ENCODE measurements around the gene PPA2.

PPA2 gene

DNA sequence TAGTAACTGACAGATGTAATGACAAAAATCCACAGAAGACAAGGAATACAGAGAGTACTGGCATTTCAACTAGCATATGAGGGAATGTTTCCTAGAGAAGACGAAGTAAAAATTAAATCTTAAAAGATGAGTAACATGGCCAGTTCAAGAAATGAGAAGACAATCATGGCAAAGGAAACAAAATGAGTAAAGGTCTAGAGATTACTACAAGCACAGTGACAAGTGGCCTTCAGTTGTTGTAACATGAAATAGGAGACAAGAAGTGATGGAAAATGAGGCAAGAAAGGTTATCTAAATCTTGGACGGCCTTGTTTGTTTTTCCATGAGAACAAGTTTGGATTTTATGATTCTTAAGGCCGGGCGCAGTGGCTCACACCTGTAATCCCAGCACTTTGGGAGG, 81.0 kb downstream of the PPA2 start:
- DNase-seq (ENCODE audit: low read depth in 2 of 2) = no peak

DNA sequence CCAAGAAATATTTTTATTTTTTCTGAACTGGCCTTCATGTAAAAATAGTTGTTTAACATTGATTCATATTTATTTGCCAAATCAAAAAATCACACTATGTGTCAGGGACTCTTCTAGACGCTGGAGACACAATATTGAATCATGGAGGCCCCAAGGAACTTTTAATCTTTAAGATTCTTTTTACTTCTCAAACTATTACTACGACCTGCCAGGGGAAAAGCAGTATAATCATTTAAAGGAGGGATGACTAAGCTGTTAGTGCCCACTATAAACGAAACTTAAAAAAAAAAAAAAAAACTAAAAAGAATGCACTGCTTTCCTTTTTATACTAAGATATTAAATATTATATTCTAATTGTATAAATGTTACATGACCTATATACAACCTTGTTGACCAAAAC, 84.7 kb downstream of the PPA2 start:
- no peak for DNase-seq (ENCODE audit: low read depth in 2 of 2)

DNA sequence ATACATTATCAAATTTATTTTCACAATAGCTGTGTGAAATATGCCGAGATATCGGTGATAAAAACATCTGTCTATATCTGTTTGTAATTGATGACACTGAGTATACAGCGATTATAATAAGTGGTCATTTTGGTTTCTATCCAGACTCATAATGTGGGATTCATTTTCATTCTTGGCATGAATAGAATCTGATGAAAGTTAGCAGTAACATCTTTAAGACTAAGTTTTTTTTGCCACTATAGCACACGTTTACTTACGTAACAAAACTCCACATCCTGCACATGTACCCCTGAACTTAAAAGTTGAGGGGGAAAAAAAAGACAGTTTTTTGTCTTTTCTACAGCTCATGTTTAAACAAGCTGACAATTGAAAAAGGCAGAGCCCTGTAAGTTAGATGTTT, 86.4 kb downstream of the PPA2 start:
- no peak for DNase-seq (ENCODE audit: low read depth in 2 of 2)

DNA sequence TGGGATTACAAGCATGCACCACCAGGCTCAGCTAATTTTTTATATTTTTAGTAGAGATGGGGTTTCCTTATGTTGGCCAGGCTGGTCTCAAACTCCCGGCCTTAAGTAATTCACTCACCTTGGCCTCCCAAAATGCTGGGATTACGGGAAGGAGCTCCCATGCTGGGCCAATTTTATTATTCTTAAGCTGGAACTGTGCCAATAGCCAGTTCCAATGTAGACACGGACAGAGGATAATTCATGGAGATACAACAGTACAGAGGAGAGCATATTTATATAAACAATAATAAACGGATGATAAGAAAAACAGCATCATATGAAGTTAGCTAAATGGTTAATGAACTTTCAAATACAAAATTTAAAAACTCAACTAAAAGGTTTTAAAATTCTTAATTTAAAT, 87.8 kb downstream of the PPA2 start:
- DNase-seq (ENCODE audit: low read depth in 2 of 2) = no peak

DNA sequence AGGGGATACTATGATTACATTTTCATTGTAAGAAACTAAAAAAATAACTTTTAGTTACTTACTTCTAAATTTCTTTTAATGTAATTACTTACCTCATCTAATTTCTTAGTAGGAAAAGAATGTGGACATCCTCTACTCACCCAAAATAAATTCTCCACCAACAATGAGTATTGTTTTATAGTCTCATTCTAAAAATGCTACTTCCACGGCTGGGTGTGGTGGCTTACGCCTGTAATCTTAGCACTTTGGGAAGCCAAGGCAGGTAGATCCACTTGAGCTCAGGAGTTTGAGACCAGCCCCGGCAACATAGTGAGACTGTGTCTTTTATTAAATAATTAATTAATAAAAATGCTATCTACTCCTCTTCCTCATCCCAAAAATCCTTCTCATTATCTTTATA, 99.8 kb downstream of the PPA2 start:
- no peak for DNase-seq (ENCODE audit: low read depth in 2 of 2)

DNA sequence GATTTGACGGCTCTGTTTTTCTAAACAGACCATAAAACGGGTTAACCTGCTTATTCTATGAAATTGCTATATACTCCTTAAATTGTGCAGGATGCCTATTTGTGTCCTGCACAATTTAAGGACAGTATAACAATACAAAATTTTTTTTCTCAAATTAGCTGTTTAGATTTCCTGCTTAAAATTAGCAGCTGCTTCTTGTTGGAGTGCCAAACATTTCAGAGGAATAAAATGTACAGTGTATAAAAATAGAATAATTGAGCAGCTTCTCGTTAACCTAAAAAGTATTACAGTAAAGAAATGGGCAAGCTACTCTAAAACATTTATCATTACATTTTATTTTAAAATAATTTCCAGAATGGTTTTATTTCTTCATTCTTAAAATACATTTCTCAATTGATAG, 100.5 kb downstream of the PPA2 start:
- DNase-seq (ENCODE audit: low read depth in 2 of 2) = no peak

DNA sequence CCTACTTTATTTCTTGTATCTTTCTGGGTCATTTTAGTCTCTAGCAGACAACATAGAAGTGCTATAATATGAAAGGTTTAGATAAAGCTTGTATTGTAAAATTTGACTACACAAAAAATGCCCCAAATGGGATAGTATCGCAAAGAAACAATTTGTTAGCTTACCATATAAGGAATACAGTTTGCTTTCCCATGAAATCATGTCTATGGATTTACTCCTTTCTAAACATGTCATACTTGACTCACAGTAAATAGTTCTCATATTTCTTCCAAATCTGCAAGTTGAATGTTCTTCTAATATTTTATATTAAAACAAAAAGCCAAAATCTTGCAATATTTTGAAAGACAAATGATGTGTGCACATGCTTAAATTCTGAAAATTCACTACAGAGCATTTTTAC, 103.9 kb downstream of the PPA2 start:
- DNase-seq (ENCODE audit: low read depth in 2 of 2) = no peak

DNA sequence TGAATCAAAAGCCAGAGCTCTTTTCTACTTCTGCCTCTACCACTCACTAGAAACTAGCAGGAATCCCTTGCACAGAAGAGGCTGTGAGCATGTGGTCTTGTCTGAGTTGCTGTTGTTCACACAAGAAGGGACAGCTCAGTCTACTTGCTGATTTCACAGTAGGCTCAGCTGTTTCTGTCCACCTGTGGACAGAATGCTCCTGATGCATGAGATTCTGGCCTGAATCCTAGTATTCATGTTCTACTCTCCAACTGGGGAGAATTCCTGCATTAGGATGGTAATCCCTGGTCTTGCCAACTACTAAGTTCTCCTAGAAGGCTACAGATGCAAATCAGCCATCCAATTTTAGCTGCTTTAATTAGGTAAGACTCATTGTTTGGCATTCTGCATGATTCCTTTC, 112.8 kb downstream of the PPA2 start:
- no peak for DNase-seq (ENCODE audit: low read depth in 2 of 2)

DNA sequence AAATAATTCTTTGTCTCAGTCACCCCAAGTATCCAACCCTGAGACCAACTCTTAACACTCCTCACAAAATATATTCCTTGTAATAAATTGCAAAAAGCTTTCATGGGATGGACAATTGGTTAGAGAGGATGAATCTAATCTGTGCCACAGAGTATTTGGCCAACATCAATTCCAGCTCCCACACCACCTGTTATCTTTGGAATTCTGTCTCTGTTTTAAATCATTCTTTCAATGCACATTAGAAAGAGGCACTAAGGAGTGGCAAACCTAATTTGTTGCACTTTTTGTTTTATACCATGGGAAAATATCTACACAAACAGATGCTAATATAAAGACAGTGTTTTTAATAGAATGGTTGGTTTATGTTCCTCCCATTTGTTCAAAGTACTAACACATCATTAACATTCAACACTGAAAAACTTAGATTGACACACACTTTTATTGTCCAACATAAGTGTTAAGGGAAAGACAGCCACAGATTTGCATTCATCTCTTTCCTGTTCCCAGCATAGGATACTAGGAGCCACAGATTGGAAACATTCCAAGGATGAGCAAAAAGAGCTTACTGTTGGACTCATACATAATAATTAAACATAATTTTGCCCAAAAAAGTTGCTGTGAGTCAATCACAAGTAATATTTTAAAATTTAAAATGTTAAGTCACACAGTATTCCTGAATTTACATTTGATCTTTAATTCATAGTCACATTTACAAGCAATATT, 116.4 kb downstream of the PPA2 start:
- DNase-seq (ENCODE audit: low read depth in 2 of 2) = no peak

DNA sequence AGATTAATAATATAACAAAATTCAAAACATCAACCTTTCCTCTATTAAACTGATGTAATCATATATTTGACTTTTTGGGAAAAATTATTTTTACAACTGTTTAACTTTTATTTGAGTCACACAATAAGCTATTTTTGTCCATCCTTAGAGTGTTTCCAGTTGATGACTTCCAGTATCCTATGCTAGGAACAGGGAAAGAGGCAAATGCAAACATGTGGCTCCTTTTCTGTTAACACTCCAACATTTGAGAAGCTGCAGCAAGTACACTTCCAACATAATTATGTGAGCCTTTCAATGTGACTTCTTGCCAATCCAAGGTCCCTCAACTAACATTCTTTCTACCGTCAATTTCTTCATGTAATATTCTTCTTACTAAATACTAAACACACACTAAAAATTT, 117.7 kb downstream of the PPA2 start:
- no peak for DNase-seq (ENCODE audit: low read depth in 2 of 2)

DNA sequence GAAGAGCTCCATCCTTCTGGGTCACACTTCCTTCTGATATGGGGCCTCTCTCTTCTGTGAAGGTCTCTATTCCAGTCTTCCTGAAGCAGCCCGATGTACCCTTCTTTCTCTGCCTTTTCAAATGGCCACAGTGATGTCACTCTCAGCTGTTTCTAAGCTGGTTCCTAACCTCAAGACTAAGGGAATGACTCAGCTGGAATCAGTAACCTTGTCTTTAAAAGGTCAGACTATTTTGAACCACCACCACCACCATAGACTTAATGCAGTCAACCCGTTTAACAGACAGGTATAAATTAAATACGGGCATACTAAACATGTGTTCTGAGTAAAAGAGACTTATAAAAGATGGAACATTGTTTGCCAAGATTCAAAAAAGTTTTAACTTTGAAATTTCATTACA, 121.0 kb downstream of the PPA2 start:
- DNase-seq (ENCODE audit: low read depth in 2 of 2) = no peak

DNA sequence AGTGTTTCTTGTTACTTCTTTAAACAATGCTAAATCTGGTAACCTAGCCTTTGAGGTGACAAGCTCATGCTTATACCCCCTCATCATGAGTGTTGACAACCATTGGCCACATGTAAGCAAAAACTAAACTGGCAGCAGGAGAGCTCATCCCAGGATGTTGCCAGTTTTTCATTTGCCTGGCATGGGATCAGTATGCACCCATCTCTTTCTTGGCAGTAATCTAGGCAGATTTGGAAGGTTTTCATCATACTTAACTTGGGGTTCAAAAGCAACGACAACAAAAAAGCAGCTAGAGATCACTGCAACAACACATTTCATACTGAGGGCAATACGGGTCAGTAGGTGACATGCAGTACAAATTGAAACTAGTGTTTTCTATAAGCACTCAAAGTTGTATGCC, 122.0 kb downstream of the PPA2 start:
- no peak for DNase-seq (ENCODE audit: low read depth in 2 of 2)

DNA sequence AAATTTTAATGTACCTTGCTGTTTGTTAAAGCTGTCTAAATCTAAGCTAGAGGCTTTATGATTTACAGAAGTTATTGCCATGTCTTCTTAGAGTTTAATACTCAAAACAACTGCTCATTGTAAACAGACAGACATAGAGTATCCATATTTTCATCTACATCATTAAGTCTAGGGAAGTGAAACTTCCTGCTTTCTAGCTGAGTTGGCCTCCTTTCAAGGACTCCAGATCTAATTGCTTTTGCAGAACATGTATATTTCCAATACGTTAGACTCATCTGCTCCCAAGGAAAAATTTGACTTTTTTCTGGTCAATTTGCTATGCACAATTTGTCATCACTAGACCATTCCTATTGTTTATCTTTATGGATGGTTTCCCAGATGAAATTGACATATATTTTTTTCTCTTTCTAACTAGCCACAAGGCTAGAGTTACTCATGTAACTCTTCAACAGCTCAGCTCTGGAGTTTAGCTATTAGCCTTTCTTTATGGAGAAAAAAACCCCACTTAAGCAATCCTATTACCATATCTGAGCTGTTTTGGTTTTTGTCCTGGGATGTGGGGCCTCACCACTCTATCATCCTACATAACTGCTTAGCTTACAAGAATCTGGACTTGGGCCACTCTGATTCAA, 122.9 kb downstream of the PPA2 start:
- no peak for DNase-seq (ENCODE audit: low read depth in 2 of 2)

DNA sequence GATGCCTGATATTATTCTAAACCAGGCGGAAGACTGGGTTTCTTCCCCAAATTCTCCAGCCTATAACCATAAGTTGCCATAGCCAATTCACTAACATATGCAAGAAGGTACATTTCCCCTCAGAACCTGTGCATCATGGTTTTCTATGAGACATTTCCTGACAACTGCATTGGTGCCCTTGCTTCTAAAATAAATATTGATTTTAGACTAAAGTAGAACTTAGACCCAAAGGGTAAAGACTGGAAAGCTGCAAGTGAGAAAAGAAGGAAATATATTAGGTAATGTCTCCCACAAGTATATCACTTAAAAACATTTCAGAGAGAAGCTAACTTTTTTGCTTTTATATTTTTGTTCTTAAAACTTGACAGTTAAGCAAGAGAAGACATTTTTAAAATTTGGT, 125.1 kb downstream of the PPA2 start:
- DNase-seq (ENCODE audit: low read depth in 2 of 2) = no peak

DNA sequence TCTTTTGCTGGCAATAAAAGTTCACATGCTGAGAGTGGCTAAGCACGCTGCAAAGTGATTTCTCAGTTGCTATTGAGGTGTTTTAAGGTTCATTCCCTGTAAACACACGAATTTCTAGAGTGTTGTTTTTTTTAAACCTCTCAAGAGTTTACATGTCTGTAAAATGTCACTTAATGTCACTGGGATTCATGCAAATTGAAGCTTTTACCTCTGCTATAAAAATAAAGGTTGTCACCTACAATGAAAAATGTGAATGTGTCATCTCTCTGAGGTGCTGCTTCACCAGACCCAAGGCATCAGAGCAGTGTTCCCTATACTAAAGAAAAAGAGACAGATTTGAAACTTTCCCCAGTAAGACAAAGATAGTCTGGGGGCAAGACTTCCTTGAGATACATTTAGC, 127.0 kb downstream of the PPA2 start:
- no peak for DNase-seq (ENCODE audit: low read depth in 2 of 2)

DNA sequence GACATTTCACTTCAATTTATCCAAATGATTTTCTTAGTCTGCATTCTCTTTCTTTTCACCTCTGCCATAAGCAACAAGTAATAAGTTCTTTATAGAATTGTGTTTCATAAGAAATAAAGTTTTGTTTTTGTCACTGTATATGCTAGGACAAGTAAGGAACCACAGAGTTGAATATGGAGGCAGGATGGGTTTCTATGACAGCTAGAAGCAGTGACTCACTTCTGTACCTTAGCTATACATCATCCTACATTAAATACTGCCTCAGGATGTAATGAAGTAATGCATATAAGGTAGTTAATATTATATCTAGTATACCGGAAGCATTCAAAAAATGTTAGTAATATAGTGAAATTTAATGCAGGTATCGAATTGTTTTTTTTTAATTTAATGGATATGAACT, 128.0 kb downstream of the PPA2 start:
- no peak for DNase-seq (ENCODE audit: low read depth in 2 of 2)

DNA sequence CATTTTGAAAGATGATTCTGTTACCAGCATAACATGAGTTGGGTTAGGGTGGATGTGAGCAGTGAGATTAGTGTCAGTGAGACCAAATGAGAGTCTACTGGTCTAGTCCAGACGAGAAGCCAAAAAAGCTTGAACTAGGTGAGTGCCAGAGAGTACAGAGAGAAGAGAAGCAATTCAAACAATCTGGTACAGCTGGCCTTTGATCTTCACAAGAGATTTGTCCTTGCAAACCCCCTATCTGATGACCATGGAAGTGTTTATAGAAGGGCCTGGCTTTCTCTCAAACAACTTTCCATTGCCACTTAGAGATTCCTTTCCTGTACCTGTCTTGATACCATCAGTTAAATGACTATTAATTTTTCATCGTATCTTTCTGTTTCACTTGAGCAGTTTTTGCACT, 128.5 kb downstream of the PPA2 start:
- no peak for DNase-seq (ENCODE audit: low read depth in 2 of 2)

DNA sequence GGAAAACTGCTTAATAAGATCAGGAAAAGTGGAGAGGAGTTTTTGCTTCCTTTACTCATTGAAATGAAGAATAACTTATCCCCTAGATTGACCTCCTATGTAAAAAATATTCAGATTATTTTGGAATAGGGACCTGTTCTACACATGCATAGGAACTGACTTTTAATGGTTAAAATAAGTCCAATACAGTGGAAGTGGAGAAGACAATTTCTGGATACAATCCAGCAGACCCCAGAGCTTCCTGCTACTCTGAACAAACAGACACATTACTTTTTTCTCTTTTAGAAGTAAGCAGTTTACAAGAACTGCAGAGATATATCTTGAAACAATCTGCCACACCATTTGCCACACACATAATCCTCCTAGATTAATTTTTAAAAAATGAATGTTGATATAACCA, 129.7 kb downstream of the PPA2 start:
- DNase-seq (ENCODE audit: low read depth in 2 of 2) = no peak

DNA sequence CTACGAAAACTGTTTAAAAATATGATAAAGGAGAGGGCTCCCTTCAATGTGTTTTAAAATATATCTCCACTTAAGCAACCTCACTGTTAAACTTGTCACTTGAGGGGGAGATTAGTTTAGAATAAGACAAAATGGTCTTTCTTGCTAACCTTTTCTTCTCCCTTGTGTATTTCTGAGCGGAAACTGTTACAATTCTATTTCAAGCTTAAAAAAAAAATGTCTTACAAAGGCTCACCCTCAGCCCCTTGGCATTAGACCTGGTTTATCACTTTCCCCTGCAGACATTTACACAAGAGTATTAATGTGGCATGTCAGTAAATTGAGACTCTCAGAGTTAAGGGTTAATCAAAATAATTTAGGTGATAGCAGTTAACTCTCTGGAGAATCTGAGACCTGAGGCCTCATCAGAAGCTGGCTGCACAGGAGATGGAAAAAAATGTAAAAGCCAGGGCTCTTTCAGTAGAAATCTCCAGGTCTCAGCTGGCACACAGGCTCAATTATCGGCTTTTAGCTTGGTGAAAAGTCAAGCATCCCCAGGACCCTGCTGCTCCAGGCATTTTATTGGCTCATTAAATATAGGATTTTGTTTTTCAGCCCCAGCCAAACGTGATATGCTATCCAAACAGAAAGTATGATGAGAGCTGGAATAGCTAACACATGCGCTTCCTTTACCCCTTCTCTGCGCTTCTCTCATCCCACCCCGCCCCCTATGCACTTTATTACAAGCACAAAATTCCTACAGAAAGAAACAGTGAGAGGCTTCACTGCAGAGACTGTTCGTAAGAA, 130.5 kb downstream of the PPA2 start:
- DNase-seq (ENCODE audit: low read depth in 2 of 2) = no peak

DNA sequence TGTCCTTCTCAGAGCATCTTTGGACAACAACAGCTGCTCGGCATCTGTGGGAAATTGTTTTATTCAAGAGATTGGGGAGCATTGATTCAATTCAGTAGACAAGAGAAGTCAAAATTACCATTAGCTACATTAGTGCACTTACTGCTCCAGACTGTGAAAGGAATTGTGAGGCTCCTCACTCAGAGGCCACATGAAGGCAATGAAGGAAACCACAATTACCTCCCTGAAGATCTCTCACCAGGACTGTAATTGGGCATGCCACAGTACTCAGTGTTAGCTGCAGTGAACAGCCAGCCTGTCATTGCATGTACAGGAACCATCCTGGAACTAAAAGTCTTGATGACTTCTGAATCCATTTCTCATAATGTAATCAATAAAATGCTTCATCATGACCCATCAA, 144.8 kb downstream of the PPA2 start:
- DNase-seq (ENCODE audit: low read depth in 2 of 2) = no peak

DNA sequence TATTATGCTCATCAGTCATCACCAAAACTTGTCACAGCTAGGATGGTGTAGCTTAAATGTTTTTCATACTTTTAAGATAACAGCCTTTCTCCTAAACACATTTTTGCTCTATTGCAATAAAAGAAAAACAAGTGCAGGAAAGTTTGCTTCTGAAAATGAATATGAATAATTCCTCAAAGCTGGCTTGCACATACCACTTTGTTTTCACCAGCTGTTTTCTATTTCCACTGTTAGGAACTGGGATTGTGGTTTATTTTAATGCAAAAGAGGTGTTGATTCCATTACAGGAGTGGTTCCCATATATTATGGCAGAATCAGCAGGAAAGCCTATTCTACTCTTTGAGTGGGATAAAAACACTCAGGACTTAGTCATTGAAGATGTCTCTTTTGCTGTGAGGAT, 145.9 kb downstream of the PPA2 start:
- DNase-seq (ENCODE audit: low read depth in 2 of 2) = no peak

DNA sequence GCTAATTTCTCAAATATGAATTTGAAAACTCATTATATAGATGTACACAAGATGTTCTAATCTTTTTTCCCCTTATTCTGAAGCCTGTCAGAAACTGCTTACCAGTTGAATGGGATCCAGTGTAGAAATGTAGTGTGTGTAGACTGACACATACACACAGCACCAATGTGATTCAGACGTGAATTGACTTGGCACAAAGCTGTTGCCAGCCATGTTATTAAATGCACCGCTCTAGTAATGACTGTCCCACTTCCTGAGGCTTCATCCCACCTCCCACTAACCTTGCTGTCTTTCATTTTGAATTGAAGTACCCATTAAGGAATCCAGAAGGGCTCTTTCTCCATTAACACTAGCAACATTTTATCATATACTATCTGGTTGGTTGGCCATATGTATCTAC, 146.6 kb downstream of the PPA2 start:
- no peak for DNase-seq (ENCODE audit: low read depth in 2 of 2)

Measured in activated CD4-positive, alpha-beta T cell treated with anti-CD3 and anti-CD28 coated beads for 24 hours (primary cell).